ENCODE data around the gene SETD7.
"Not testable (repeated sequence)": the region's sequence is repeated elsewhere in the genome, so short reads cannot be mapped to it uniquely, and the experiment has no call there.

SETD7 gene

DNA sequence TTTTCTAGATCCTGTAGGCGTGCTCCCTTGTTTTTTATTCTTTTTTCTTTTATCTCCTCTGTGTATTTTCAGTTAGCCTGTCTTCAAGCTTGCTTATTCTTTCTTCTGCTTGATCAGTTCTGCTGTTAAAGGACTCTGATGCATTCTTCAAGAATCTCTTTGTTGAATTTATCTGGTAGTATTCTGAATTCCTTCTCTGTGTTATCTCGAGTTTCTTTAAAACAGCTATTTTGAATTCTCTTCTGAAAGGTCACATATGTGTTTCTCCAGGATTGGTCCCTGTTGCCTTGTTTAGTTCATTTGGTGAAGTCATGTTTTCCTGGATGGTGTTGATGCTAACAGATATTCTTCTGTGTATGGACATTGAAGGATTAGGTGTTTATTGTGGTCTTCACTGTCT is 86.8 kb downstream of the SETD7 start:
- TF ChIP-seq, protein P1, sequence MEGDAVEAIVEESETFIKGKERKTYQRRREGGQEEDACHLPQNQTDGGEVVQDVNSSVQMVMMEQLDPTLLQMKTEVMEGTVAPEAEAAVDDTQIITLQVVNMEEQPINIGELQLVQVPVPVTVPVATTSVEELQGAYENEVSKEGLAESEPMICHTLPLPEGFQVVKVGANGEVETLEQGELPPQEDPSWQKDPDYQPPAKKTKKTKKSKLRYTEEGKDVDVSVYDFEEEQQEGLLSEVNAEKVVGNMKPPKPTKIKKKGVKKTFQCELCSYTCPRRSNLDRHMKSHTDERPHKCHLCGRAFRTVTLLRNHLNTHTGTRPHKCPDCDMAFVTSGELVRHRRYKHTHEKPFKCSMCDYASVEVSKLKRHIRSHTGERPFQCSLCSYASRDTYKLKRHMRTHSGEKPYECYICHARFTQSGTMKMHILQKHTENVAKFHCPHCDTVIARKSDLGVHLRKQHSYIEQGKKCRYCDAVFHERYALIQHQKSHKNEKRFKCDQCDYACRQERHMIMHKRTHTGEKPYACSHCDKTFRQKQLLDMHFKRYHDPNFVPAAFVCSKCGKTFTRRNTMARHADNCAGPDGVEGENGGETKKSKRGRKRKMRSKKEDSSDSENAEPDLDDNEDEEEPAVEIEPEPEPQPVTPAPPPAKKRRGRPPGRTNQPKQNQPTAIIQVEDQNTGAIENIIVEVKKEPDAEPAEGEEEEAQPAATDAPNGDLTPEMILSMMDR (IDR thresholded peaks at IDR 0.05; ENCODE audit: control insufficient read depth, insufficient read depth, low read depth, low read length, missing control alignments): no peak
- H3K4me3 ChIP-seq (ENCODE audit: control insufficient read depth, low read depth, low read length): no peak overlapping the region
- DNase-seq (ENCODE audit: low read depth): no peak

DNA sequence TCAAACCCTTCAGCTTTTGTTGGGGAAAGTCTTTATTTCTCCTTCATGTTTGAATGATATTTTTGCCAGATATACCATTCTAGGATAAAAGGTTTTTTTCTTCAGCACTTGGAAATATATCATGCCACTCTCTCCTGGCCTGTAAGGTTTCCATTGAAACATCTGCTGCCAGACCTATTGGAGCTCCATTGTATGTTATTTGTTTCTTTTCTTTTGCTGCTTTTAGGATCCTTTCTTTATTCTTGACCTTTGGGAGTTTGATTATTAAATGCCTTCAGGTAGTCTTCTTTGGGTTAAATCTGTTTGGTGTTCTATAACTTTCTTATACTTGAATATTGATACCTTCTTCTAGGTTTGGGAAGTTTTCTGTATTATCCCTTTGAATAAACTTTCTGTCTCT is 87.3 kb downstream of the SETD7 start:
- not testable (repeated sequence) for H3K4me3 ChIP-seq (ENCODE audit: control insufficient read depth, low read depth, low read length); DNase-seq (ENCODE audit: low read depth)

DNA sequence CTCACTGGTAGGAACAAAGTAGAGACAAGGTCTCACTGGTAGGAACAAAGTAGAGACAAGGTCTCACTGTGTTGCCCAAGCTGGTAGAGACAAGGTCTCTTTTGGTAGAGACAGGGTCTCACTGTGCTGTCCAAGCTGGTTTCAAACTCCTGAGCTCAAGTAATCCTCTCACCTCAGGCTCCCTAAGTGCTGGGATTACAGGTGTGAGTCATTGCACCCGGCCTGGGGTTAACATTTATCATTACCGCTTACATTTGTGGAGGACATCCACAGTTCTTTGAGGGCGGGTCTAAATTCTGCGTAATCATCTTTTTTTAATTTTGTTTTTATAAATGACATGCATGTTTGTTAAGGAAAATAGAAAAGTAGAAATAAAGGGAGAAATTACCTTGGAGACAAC is 90.1 kb downstream of the SETD7 start:
- DNase-seq (ENCODE audit: low read depth): no peak
- no peak overlapping the region for H3K4me3 ChIP-seq (ENCODE audit: control insufficient read depth, low read depth, low read length)
- TF ChIP-seq, protein P1 (IDR thresholded peaks at IDR 0.05; ENCODE audit: control insufficient read depth, insufficient read depth, low read depth, low read length, missing control alignments): no peak

DNA sequence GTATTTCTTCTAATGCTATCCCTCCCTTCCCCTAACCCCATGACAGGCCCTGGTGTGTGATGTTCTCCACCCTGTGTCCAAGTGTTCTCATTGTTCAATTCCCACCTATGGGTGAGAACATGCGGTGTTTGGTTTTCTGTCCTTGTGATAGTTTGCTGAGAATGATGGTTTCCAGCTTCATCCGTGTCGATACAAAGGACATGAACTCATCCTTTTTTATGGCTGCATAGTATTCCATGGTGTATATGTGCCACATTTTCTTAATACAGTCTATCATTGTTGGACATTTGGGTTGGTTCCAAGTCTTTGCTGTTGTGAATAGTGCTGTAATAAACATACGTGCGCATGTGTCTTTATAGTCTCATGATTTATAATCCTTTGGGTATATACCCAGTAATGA is 91.5 kb downstream of the SETD7 start:
- DNase-seq (ENCODE audit: low read depth); H3K4me3 ChIP-seq (ENCODE audit: control insufficient read depth, low read depth, low read length): not testable (repeated sequence)

DNA sequence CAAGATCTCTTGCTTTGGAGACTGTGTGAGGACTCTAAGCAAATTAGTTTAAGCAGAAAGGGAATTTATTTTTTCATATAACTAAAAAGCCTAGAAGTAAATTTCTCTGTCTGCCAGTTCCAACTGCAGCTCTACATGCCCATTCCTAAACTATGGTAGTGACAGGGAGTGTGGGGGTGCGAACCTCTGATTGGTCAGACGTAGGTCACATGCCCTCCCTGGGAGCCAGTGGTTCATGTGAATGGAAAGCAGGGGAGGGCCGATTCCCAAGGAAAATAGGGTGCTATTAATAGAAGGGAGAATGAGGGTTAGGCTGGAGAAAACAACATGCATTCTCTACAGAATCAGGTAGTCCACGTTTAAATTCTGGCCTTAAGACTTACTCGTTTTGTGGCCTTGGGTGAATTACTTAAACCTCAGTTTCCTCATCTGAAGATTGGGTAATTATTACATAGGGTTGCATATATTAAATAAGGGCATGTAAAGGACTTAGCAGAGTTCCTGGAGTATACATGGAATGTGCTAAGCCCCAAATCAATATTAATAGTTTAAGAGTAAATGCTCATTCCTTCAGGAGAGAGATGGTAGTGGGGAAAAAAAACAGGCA is 94.9 kb downstream of the SETD7 start:
- no peak overlapping the region for H3K4me3 ChIP-seq (ENCODE audit: control insufficient read depth, low read depth, low read length)
- TF ChIP-seq, protein P1 (IDR thresholded peaks at IDR 0.05; ENCODE audit: control insufficient read depth, insufficient read depth, low read depth, low read length, missing control alignments): no peak
- no peak for DNase-seq (ENCODE audit: low read depth)

DNA sequence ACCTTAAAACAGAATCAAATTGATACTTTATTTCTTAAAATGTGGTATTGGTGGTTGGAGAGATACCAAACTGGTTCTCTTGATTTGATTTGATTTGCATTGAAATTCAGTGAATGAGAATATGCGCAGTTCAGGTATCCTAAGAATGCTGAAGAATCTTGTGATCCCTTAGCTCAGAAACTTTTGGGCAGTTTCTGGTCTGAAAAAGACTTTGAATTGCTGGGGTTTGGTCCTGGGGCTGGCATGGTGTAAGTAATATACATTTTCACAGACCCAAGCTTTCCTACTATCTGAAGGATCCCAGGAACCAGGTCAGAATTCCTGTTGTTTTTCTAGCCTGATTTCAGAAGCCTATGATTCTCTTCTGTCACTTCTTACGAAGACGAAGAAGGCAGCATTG is 95.5 kb downstream of the SETD7 start:
- TF ChIP-seq, protein P1 (IDR thresholded peaks at IDR 0.05; ENCODE audit: control insufficient read depth, insufficient read depth, low read depth, low read length, missing control alignments): no peak
- H3K4me3 ChIP-seq (ENCODE audit: control insufficient read depth, low read depth, low read length): no peak overlapping the region
- no peak for DNase-seq (ENCODE audit: low read depth)

DNA sequence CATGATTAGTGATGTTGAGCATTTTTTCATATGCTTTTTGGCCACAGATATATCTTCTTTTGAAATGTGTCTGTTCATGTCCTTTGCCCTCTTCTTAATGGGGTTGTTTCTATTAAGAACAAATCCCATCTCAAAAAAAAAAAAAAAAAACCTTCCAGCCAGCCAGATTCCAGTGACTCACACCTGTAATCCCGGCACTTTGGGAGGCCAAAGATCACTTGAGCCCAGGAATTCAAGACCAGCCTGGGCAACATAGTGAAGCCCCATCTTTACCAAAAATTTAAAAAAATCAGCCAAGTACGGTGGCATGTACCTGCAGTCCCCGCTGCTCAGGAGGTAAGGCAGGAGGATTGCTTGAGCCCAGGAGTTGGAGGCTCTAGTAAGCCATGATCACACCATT is 97.0 kb downstream of the SETD7 start:
- TF ChIP-seq, protein P1 (IDR thresholded peaks at IDR 0.05; ENCODE audit: control insufficient read depth, insufficient read depth, low read depth, low read length, missing control alignments): no peak
- no peak for DNase-seq (ENCODE audit: low read depth)
- no peak overlapping the region for H3K4me3 ChIP-seq (ENCODE audit: control insufficient read depth, low read depth, low read length)

DNA sequence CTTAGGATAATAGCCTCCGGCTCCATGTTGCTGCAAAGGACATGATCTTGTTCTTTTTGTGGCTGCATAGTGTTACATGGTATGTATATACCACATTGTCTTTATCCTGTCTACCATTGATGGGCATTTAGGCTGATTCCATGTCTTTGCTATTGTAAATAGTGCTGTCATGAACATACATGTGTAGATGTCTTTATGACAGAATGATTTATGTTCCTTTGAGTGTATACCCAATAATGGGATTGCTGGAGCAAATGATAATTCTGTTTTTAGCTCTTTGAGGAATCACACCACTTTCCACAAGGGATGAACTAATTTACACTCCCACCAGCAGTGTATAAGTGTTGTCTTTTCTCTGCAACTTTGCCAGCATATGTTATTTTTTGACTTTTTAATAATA is 97.5 kb downstream of the SETD7 start:
- DNase-seq (ENCODE audit: low read depth): no peak
- TF ChIP-seq, protein P1 (IDR thresholded peaks at IDR 0.05; ENCODE audit: control insufficient read depth, insufficient read depth, low read depth, low read length, missing control alignments): no peak
- H3K4me3 ChIP-seq (ENCODE audit: control insufficient read depth, low read depth, low read length): no peak overlapping the region

Data from AG09309 (cell line).